A673 (cell line): ENCODE measurements around the gene HTN3.
"Not testable (repeated sequence)": the region's sequence is repeated elsewhere in the genome, so short reads cannot be mapped to it uniquely, and the experiment has no call there.

Source experiments
- CTCF ChIP-seq: fragments of 300-800, 200-600 bp; sonication (generic); conservative IDR thresholded peaks from 2 replicates; pipeline ENCODE4 v1.5.1; 2017; ENCODE audit warnings: low read depth, mild to moderate bottlenecking, antibody characterized with exemption, low read length, moderate library complexity, mixed read lengths
- EZH2 ChIP-seq: fragments of 200-600 bp; sonication (generic); IDR thresholded peaks from 2 replicates; pipeline ENCODE4 v1.6.1; 2017; ENCODE audit warnings: borderline replicate concordance, low read depth, mild to moderate bottlenecking, mixed read lengths, antibody characterized with exemption, low read length; ENCODE audit not compliant: poor library complexity, severe bottlenecking

GRCh38 chr4:70050138-70050537, 21.9 kb downstream of the HTN3 start, which contains the start of gene HTN1:
- TF ChIP-seq CTCF, EZH2: not testable (repeated sequence)
